Prostate gland (tissue), 2 donors: ENCODE results near the gene TP53INP2. TPM values are rescaled to one million over a fixed set of nuclear protein-coding genes. Genes with fewer than 3 reads are reported as not detected.

Source experiments
- DNase-seq: peaks from one replicate; pipeline ENCODE4 v3.0.0-alpha.2; 2019; ENCODE audit warnings: low spot score
- H3K27ac ChIP-seq, 2 donors: fragments of 200-600 bp; sonication (generic); 2 replicates each; pipeline ENCODE4 v1.5.1; 2017 to 2019
- H3K27me3 ChIP-seq: fragments of 200-600 bp; sonication (generic); replicated peaks from 2 replicates; pipeline ENCODE4 v1.5.1; 2019; ENCODE audit not compliant: insufficient read depth
- H3K36me3 ChIP-seq, 2 donors: fragments of 200-600 bp; sonication (generic); 1 replicate in 1 of 2; 2 replicates in 1 of 2; pipeline versions ENCODE4 v1.5.1 to v1.8.1; 2017 to 2019
- H3K4me1 ChIP-seq: fragments of 200-600 bp; sonication (generic); replicated peaks from 2 replicates; pipeline ENCODE4 v1.5.1; 2019
- H3K4me3 ChIP-seq, 2 donors: fragments of 200-600 bp; sonication (generic); 2 replicates each; pipeline ENCODE4 v1.5.1; 2017 to 2019
- H3K9me3 ChIP-seq: fragments of 200-600 bp; sonication (generic); 2 replicates; pipeline ENCODE4 v1.5.1; 2017
- POLR2A ChIP-seq: fragments of 450-650 bp; IDR thresholded peaks from one replicate; pipeline ENCODE4 v1.6.1; 2016; ENCODE audit warnings: antibody characterized with exemption, mild to moderate bottlenecking
- POLR2AphosphoS5 ChIP-seq: sonication (generic); formaldehyde crosslinking; IDR thresholded peaks from one replicate; pipeline ENCODE4 v1.6.1; 2017; ENCODE audit warnings: antibody characterized with exemption
- WGBS: methylation state at CpG from one replicate; pipeline ENCODE4 v1.1.5; 2018; 5-methylcytosine and 5-hydroxymethylcytosine counted together
- intact Hi-C: fragments of 100-400 bp; cut with DNase I; formaldehyde crosslinking; loops from one replicate; pipeline ENCODE4 v1.14.2; 2022
- total RNA-seq, 2 donors: library from RNA; depleted of rRNA; stranded (reverse); fragments of >200 nt; gene quantifications; one replicate each; pipeline ENCODE4 v1.1.0, GENCODE V29; 2016
- TF ChIP-seq, protein P1 (sequence below), 4 experiments: fragments of 200-600 bp in 2 of 4; fragments of 450-650 bp in 2 of 4; sonication (generic) in 2 of 4; IDR thresholded peaks; 1 replicate in 3 of 4; 2 replicates in 1 of 4; pipeline ENCODE4 v1.5.1; 2016 to 2019; ENCODE audit warnings: antibody characterized with exemption in 4 of 4, mild to moderate bottlenecking in 2 of 4, moderate library complexity in 2 of 4

Gene TP53INP2
- total RNA-seq, 2 donors from 2014 or later, result 26.0 to 39.4 TPM

DNA sequence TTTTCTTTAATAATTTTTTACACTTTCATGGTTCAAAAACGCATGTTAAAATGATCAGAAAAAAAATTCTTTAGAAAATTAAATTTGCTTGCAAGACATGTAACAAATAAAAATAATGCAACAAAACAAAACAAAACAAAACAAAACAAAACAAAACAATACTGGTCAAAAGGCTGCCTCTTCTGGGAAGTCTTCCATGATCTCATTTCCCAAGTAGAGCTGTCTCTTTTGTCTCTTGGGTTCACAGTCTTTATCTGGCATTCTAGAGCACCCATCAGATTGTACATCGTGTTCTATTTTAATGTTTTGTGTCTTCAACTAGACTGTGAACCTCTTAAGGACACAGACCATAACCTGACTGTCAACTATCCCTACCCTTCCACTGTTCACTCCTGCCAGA is 25.3 kb downstream of the TP53INP2 start:
- Histone ChIP-seq H3K4me1 (no peaks in the 10 kb centered on the region), H3K27me3 (no peaks in the 10 kb centered on the region), H3K4me3 (no peak overlapping the region), H3K36me3 (no peaks in the 10 kb centered on the region), H3K9me3 (no peaks in the 10 kb centered on the region), H3K27ac (no peak overlapping the region)
- DNase-seq, result no peak
- intact Hi-C loops, result no loop called here
- 76% methylated on average over 2 of the region's 2 CpGs for WGBS
- TF ChIP-seq, protein P1, sequence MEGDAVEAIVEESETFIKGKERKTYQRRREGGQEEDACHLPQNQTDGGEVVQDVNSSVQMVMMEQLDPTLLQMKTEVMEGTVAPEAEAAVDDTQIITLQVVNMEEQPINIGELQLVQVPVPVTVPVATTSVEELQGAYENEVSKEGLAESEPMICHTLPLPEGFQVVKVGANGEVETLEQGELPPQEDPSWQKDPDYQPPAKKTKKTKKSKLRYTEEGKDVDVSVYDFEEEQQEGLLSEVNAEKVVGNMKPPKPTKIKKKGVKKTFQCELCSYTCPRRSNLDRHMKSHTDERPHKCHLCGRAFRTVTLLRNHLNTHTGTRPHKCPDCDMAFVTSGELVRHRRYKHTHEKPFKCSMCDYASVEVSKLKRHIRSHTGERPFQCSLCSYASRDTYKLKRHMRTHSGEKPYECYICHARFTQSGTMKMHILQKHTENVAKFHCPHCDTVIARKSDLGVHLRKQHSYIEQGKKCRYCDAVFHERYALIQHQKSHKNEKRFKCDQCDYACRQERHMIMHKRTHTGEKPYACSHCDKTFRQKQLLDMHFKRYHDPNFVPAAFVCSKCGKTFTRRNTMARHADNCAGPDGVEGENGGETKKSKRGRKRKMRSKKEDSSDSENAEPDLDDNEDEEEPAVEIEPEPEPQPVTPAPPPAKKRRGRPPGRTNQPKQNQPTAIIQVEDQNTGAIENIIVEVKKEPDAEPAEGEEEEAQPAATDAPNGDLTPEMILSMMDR (IDR thresholded peaks at IDR 0.05), result no peak
- TF ChIP-seq POLR2AphosphoS5, result no peak
- TF ChIP-seq POLR2A, result no peak

DNA sequence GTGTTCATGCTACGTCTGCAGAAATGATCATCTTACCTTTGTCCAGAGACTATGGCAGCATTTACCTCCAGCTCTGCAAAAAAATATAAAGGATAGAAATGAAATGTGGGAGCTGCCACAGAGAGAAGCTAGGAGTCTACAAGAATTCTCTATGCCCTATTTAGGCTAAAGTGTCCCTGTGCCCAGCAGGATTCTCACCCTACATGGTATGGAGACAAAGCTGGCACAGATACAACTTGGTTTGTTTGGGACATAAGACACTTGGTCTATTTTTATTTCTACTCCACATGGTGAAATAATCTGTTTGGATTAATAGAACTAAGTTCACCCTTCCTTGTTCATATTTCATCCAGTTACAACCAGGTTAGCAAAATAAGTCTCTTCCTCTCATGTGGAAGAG is 28.4 kb downstream of the TP53INP2 start:
- no peaks in the 10 kb centered on the region for H3K27me3 ChIP-seq
- WGBS, result 83% methylated on average over 1 of the region's 1 CpG
- DNase-seq, result no peak
- H3K4me3 ChIP-seq, result no peak overlapping the region
- TF ChIP-seq POLR2A (no peak), POLR2AphosphoS5 (no peak)
- TF ChIP-seq, protein P1 (IDR thresholded peaks at IDR 0.05), result no peak
- H3K9me3 ChIP-seq, result no peaks in the 10 kb centered on the region
- intact Hi-C loops, result no loop called here
- H3K4me1 ChIP-seq, result no peaks in the 10 kb centered on the region
- no peak overlapping the region for H3K27ac ChIP-seq
- no peaks in the 10 kb centered on the region for H3K36me3 ChIP-seq

DNA sequence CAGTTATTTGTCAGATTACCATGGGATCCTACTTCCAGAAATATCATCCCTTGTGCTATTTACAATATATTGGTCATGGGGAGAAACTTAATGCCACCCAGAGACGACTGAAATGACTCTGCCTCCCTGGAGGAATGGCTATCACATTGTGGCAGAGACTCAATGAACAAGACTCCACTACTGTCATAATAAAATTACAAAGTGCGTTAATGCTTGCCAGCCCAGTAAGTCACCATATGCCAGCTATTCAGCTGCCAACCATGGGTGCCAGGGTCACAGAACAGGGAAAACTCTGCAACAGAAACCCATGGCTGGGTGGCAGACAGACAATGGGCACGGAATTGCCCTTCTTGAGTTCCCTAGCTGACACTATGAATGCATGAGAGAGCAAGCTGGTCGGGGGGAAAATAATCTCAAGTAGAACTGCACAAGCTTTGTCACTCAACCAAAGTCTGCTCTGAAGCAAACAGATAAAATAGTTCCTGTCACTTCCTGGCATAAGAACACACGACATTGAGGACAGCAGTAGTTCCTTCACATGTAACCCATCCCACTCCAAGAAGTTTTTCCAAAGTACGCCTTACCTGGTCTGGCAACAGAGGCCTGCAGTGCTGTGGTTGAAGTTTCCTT is 32.1 kb downstream of the TP53INP2 start:
- intact Hi-C loops, result no loop called here
- DNase-seq, result no peak
- Histone ChIP-seq H3K4me3 (no peak overlapping the region), H3K27me3 (no peaks in the 10 kb centered on the region), H3K9me3 (no peaks in the 10 kb centered on the region), H3K36me3 (no peaks in the 10 kb centered on the region), H3K4me1 (no peaks in the 10 kb centered on the region), H3K27ac (no peak overlapping the region)
- 57% methylated on average over 6 of the region's 6 CpGs for WGBS
- TF ChIP-seq POLR2AphosphoS5 (no peak), POLR2A (no peak)
- TF ChIP-seq, protein P1 (IDR thresholded peaks at IDR 0.05), result no peak

DNA sequence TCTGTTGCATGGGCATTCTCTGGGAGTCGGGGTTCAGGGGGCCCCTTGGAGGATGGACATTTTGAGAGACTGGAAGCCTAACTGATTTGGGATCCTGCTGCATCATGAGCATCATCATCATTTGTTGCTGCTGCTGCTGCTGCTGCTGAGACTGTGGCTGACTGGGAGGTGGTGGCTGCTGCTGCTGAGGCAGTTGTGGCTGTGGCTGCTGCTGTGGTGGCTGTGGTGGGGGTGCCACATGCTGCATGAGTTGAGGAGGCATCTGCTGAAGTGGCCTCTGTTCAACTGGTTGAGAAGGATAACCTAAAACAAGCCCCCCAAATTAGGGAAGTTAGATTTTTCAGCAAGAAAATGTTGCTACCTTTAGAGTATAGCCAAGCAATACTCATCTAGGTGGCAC is 38.9 kb downstream of the TP53INP2 start:
- DNase-seq, result no peak
- Histone ChIP-seq H3K36me3 (peaks cover 5 to 23% of the 10 kb centered on the region in 2 donors), H3K27ac (no peak overlapping the region), H3K27me3 (no peaks in the 10 kb centered on the region), H3K9me3 (no peaks in the 10 kb centered on the region), H3K4me3 (no peak overlapping the region), H3K4me1 (no peaks in the 10 kb centered on the region)
- 86% methylated on average over 1 of the region's 1 CpG for WGBS
- TF ChIP-seq POLR2AphosphoS5, result no peak
- TF ChIP-seq, protein P1 (IDR thresholded peaks at IDR 0.05), result no peak
- TF ChIP-seq POLR2A, result no peak
- intact Hi-C loops, result no loop called here

DNA sequence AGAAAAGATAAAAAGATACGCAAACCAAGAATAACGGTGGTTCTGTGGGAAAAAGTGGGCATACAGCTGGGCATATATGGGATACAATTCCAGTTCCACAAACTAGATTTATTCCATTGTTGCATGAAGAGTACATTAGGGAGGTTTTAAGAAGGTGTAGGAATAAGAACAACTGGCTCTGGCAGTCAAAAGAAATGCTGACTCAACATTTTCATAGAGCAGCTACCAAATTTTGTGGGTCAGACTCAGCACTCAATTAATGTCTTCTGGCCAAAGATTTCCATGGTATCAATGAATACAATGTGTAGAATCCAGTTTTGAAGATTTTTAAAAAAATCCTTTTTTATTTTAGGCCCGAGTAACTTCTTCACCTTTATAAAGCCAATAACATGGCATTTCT is 40.2 kb downstream of the TP53INP2 start:
- intact Hi-C loops, result no loop called here
- 86% methylated on average over 3 of the region's 3 CpGs for WGBS
- Histone ChIP-seq H3K9me3 (no peaks in the 10 kb centered on the region), H3K4me3 (no peak overlapping the region), H3K27ac (no peak overlapping the region), H3K36me3 (peaks cover 5 to 26% of the 10 kb centered on the region in 2 donors), H3K4me1 (no peaks in the 10 kb centered on the region), H3K27me3 (no peaks in the 10 kb centered on the region)
- TF ChIP-seq, protein P1 (IDR thresholded peaks at IDR 0.05), result no peak
- no peak for TF ChIP-seq POLR2A
- no peak for TF ChIP-seq POLR2AphosphoS5
- no peak for DNase-seq
